DMS79 (cell line): ENCODE results near the gene IKZF4.
"Not testable (repeated sequence)": the region's sequence is repeated elsewhere in the genome, so short reads cannot be mapped to it uniquely, and the experiment has no call there.

ENCODE experiments used
- DNase-seq: peaks from one replicate; lab custom pipeline; 2025; lab: John Stamatoyannopoulos, UW

Gene IKZF4

GRCh38 chr12:55999522-55999921 lies 21.3 kb upstream of the IKZF4 start:
- not testable (repeated sequence) for DNase-seq

GRCh38 chr12:55999999-56000540 lies 20.8 kb upstream of the IKZF4 start:
- not testable (repeated sequence) for DNase-seq

GRCh38 chr12:56001487-56002100 lies 19.2 kb upstream of the IKZF4 start:
- DNase-seq, result no peak

- not testable (repeated sequence) for DNase-seq
These were observed 17.5 kb upstream of the IKZF4 start for GRCh38 chr12:56003376-56003775.

- DNase-seq, result no peak
These were observed 16.6 kb upstream of the IKZF4 start for GRCh38 chr12:56004211-56004610.

GRCh38 chr12:56007564-56008559 lies 13.0 kb upstream of the IKZF4 start:
- DNase-seq, result peak; percentile 23

- no peak for DNase-seq
These were observed 10.7 kb upstream of the IKZF4 start for GRCh38 chr12:56010111-56010570.

GRCh38 chr12:56011509-56012090 lies 9.2 kb upstream of the IKZF4 start:
- DNase-seq, result no peak

- no peak for DNase-seq
These were observed 7.4 kb upstream of the IKZF4 start for GRCh38 chr12:56013482-56013881.

GRCh38 chr12:56014205-56014604 lies 6.6 kb upstream of the IKZF4 start:
- DNase-seq, result peak; percentile 73

- no peak for DNase-seq
These were observed 3.7 kb upstream of the IKZF4 start for GRCh38 chr12:56017181-56017580.

- DNase-seq, result no peak
These were observed 2.5 kb upstream of the IKZF4 start for GRCh38 chr12:56018356-56018755.

- DNase-seq, result no peak
These were observed 1.1 kb downstream of the IKZF4 start for GRCh38 chr12:56021889-56022497.

GRCh38 chr12:56028511-56029165 lies 7.8 kb downstream of the IKZF4 start:
- no peak for DNase-seq

GRCh38 chr12:56029166-56029519 lies 8.3 kb downstream of the IKZF4 start:
- no peak for DNase-seq

- no peak for DNase-seq
These were observed 8.9 kb downstream of the IKZF4 start for GRCh38 chr12:56029666-56030293.

GRCh38 chr12:56031987-56032386 lies 11.1 kb downstream of the IKZF4 start:
- no peak for DNase-seq

- no peak for DNase-seq
These were observed 13.9 kb downstream of the IKZF4 start for GRCh38 chr12:56034586-56035332.

GRCh38 chr12:56037161-56037560 lies 16.3 kb downstream of the IKZF4 start:
- DNase-seq, result no peak

- DNase-seq, result no peak
These were observed 17.3 kb downstream of the IKZF4 start for GRCh38 chr12:56038022-56038655.
